Kidney glomerular epithelial cell (primary cell): ENCODE data around the gene ST8SIA4.
A peak's percentile ranks its signal among the peaks of the same experiment; 100 is the strongest.

ENCODE experiments used
- DNase-seq: peaks from one replicate; lab custom pipeline; 2025; lab: John Stamatoyannopoulos, UW

ST8SIA4 gene

GRCh38 chr5:100903039-100903887 lies at the start of gene ST8SIA4:
Gene ST8SIA4, minus strand, starts transcription at chr5:100903282. Its CDS starts 327 bp downstream, at chr5:100902955.
- DNase-seq: peak; percentile 67

DNA sequence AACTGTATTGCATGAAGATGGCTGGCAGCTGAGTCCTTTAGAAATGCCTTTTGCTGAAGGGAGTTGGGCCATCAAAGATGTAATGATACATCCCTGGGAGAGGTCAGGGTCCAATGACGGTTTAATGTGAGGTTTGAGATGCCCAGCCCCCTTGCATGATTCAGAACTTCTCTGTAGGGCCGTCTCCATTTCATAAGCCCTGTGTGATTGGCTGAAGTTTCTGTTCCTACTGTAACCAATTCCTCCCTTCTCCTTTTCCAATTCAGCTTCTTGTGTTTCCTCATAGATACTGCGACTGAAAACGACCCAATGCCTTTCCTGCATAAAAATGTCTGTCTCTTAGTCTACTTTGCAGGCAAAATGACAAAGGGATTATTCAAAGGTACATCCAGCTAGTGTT lies 47.9 kb upstream of the ST8SIA4 start:
- DNase-seq: no peak

DNA sequence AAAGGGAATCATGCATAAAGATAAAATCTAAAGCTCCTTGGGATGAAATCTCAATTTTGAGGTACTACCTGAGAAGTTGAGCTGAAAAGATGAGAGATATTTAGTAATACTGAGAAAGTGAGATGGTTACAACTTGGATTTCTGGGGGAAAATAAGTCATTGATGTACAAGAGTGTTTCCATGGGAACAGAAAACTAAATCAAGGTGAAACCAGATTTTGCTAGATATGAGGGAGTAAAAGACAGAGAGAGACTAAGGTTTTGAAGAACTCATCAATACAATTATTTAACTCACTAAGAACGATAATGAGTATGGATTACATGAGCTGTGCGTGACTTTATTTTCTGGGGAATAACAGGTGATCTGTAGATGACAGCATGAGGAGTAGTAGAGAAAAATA lies 10.2 kb upstream of the ST8SIA4 start:
- no peak for DNase-seq

DNA sequence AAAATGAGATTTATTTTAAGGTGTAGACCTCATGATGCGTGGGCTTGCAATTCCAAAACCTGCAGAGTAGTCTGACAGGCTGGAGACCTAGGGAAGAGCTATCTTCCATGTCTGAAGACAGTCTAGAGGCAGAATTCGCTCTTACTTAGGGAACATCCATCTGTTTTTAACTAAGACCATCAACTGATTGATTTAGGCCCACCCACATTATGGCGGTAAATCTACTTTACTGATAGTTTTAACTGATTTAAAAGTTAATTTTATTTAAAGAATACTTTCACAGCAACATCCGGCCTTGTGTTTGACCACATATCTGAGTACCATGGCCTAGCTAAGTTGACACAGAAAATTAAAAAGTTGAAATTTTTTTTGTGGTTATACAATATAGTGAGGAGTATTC lies 6.0 kb upstream of the ST8SIA4 start:
- no peak for DNase-seq

- no peak for DNase-seq
Measured at GRCh38 chr5:100905259-100905914, 2.3 kb upstream of the ST8SIA4 start.

GRCh38 chr5:100904259-100904861 lies 1.3 kb upstream of the ST8SIA4 start:
- DNase-seq: no peak

- peak; percentile 38 for DNase-seq
Measured at GRCh38 chr5:100902440-100903038, 543 bp downstream of the ST8SIA4 start.

DNA sequence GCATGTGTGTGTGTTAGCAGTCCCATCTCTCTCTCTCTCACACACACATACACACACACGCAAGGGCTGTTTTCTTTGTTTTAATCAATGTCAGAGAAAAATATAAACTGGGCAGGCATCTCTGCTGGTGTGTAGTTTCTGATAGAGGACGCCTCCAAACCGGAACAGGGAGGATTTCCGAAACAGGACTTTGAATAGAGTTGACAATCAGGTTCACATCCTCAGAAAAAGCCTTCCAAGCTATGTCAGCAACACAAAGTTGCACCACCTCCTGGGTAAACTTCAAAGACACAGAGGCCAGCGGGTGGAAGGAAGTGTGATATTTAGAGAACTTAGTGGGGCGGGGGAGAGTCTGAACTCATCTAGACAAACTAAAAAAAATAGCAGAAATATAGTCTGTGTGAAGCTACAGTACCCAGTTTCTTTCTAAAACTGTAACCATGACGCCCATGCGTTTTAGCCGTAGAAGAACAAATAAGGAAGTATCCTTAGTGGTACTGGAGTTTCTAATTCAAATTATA lies 1.2 kb downstream of the ST8SIA4 start:
- no peak for DNase-seq

- no peak for DNase-seq
Measured at GRCh38 chr5:100900796-100901781, 2.0 kb downstream of the ST8SIA4 start.

- no peak for DNase-seq
Measured at GRCh38 chr5:100900142-100900795, 2.8 kb downstream of the ST8SIA4 start.

- no peak for DNase-seq
Measured at GRCh38 chr5:100899675-100900074, 3.4 kb downstream of the ST8SIA4 start.

DNA sequence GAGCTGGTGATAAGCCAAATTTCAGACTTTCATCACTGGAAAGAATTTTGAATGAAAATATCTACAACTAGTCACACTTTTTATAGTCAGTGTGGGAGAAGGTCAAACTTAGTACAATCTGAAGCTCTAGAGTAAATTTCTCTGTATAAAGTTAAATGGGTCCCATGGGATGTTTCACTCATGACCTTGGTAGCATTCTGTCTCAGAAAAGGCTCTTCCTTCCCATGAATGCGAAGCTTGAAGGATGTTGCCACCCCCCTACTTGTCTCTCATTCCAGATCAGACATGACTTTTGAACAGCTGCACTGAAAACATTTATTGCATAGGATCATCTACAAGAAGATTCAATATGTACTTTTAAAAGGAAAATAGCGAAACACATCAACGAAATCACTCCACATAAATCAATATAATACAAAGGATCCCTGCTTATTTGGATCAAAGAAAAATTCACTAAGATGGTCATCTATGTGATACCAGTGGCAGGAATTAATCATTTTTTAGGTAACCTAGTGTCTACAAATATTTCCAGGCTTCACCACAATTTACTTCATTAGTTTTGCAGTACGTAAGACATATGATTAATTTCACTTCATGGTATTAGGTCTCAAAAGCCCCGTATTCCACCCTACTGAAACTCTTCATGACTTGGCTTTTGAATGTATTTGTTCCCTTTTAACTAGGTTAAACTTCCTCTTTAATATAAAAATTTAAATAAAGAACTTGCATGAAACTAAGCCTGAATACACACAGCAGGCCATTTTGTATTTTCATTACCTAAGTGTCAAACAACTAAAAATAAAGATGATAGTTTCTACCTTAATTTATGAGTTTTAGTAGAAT lies 4.4 kb downstream of the ST8SIA4 start:
- no peak for DNase-seq

- DNase-seq: no peak
Measured at GRCh38 chr5:100896054-100896453, 7.0 kb downstream of the ST8SIA4 start.

DNA sequence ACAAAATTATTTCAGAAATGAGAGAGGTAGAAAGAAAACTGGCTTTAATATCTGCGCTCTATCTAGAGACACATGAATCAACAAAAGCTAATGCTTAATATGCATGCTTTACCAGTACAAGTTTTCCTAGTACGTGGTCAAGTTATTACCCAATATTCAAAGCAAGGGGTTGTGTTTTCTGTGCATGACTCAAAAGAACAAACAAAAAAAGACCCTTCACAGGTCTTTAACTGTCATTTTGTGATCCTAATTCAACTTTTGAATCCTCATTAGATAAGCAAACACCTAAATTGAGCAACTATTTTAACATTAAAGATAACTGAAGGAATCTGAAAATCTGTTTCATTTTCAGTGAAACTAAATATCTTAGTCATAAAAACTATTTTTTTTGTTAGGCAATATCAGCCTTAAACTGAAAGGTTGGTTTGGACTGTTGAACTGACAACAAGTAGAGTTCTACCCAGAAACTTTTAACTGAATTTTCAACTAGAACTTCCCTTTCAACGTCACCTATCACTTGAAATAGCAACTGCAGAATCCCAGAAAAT lies 12.5 kb downstream of the ST8SIA4 start:
- no peak for DNase-seq

DNA sequence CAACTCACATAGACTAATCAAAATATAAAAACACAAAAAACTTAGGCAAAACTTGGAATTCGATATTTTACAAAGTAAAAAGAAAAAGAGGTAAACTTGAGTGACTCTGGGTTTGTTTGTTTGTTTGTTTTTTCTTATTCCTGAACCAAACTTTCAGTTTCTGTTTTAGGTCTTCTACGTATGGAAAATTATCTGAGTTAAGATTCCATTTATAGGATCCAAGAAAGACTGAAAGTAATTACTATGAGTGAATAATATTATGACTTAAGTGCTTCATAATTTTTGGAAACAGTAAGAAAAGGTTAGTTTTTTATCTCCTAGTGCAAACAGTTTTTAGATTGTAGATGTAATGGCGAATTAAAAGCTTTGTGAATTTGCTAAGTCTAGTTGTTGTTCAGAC lies 13.2 kb downstream of the ST8SIA4 start:
- DNase-seq: no peak

GRCh38 chr5:100889165-100889743 lies 13.8 kb downstream of the ST8SIA4 start:
- DNase-seq: no peak

GRCh38 chr5:100877274-100877673 lies 25.8 kb downstream of the ST8SIA4 start:
- no peak for DNase-seq

GRCh38 chr5:100872408-100873190 lies 30.5 kb downstream of the ST8SIA4 start:
- DNase-seq: no peak
